Measurements from ENCODE around the gene ADCK1.
"Not testable (repeated sequence)": the region's sequence is repeated elsewhere in the genome, so short reads cannot be mapped to it uniquely, and the experiment has no call there.

Gene ADCK1

DNA sequence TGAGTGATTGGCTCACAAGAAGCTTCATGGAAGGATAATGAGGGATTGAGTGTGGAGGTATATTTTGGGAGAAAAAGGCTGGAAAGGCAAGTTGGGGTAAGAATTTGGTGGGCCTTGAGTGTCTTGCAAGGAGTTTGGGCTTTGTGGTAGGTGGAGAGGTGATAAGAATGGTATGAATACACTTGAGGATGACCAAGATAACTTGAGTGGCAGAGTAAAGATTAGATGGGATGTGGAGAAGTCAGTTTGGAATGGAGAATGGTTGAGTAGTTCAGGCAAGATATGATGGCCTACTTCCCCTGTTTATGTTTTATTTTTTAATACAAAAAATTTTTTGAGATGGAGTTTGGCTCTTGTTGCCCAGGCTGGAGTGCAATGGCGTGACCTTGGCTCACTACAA lies 9.1 kb downstream of the ADCK1 start:
- DNase-seq, result no peak

GRCh38 chr14:77812028-77812427 lies 12.1 kb downstream of the ADCK1 start:
- no peak for DNase-seq

DNA sequence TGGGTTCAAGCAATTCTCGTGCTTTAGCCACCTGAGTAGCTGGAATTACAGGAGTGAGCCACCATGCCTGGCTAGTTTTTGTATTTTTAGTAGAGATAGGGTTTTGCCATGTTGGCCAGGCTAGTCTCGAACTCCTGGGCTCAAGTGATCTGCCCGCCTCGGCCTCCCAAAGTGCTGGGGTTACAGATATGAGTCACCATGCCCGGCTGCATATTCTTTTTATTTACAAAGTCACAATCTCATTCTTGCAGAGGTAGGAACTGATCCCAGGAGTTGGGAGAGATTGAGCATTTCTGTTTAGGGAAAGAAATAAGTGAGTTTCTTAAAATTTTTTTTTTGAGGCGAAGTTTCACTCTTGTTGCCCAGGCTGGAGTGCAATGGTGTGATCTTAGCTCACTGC lies 12.8 kb downstream of the ADCK1 start:
- not testable (repeated sequence) for DNase-seq

DNA sequence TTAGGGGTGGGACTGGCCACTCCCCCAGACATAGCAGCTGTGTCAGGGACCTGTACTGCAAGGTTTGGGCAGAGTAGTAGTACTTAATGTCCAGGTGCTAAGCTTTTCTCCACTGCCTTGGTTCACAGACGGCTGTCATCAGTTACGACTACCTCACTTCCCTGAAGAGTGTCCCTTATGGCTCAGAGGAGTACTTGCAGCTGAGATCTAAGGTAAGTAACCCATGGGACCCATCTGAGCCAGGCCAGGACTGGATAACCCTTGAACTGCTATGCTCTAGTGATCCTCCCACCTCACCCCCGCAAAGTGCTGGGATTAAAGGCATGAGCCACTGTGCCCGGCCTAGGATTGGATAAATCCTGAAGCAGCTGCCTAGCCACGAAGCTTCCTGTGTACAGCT lies 22.4 kb downstream of the ADCK1 start:
- no peak for DNase-seq

- no peak for DNase-seq
Observed at GRCh38 chr14:77822741-77823140, 22.8 kb downstream of the ADCK1 start.

DNA sequence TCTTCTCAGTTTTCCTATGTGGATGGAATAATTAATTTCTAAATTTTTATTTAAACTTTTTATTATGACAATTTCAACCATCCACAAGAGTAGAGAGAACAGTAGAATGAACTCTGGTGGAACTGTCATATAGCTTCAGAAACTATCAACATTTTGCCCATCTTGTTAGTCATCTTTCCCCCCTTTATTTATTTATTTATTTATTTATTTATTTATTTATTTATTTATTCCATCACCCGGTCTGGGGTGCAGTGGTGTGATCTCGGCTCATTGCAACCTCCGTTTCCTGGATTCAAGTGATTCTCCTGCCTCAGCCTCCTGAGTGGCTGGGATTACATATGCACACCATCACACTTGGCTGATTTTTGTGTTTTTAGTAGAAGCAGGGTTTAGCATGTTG lies 23.5 kb downstream of the ADCK1 start:
- DNase-seq, result no peak

DNA sequence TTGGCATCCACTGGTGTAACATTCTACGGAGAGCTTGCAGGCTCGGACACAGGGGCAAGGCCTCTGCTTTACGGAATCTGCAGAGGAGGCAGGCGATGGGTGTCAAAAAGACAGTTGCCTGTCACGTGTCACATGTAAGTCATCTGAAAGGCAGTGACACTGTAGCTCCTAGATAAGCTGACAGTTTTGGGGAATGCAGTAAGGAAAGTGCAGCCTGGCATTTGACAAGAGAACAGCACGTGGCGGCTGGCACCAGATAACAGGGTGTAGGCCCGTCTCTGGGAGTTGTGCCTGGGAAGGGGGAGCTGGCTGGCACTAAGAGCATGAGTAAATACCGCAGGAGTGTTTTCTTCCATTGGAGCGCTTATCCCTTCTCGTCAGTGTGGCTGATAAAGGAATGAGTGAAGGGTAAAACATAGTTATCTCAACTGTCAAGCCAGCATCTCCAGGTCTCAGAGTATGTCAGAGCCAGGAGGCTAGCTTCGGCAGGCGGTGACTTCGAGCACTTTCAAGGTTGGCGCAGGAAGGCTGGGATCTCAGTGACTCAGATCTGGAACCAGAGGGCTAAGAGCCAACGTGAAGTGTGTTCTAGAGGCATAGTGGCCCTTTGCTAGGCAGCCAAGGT lies 26.1 kb downstream of the ADCK1 start:
- DNase-seq, result no peak

- DNase-seq, result no peak
Observed at GRCh38 chr14:77830692-77831091, 30.8 kb downstream of the ADCK1 start.

DNA sequence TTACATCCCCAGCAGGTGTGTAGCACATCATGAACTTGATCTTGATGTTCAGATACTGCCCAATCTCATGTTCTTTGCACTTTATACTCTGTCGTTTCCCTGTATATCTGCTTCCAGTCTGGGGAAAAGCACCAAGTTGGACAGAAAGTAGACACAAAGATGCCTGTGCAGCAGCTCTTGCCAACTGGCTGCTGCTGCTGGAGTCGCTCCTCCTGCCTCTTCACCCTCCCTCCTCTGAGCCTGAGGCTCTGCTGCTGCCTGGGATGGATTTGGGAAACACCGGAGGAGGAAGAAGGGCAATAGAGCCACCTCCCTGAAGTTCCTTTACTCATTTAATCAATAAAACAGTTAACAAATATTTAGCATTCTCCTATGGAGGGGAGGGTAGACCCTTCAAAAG lies 32.4 kb downstream of the ADCK1 start:
- DNase-seq, result no peak

DNA sequence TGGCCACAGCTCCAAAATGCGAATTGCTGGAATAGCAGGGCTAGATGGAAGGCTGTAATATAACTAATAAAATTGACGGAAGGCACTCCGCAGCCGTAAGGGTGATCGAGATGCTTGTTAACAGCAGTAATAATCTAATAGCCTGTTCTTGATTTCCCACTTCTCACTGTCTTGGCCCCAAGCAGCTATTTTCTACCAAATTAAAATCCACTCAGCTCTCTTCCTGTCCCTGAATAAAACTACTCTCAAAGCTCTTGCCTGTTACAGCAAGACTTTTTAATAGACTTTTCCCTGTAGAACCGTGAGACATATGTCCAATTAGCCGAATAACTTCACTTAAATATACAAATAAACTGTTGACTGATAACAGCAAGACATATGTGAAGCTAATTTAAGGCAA lies 38.0 kb downstream of the ADCK1 start:
- DNase-seq, result no peak

- no peak for DNase-seq
Observed at GRCh38 chr14:77838831-77839511, 39.1 kb downstream of the ADCK1 start.

- DNase-seq, result no peak
Observed at GRCh38 chr14:77843195-77843594, 43.3 kb downstream of the ADCK1 start.

GRCh38 chr14:77843651-77844050 lies 43.7 kb downstream of the ADCK1 start:
- DNase-seq, result no peak

DNA sequence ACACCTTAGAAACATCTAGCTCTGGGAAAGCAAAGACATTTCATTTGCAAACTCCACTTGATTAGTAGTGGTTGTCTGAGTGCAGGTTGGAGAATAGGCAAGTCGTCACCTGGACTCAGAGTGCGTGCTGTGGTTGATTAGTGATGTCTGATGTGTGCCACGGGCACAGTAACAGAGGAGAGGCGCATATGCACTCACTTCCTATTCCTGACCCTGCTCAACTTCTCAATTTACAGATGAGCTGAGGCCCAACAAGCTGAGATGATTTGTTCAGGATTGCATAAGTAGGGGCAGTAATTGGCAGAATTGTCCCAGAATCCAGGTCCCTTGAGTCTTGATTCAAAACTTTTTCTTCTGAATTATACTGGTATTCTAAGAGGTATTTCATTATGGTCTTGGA lies 44.9 kb downstream of the ADCK1 start:
- no peak for DNase-seq

DNA sequence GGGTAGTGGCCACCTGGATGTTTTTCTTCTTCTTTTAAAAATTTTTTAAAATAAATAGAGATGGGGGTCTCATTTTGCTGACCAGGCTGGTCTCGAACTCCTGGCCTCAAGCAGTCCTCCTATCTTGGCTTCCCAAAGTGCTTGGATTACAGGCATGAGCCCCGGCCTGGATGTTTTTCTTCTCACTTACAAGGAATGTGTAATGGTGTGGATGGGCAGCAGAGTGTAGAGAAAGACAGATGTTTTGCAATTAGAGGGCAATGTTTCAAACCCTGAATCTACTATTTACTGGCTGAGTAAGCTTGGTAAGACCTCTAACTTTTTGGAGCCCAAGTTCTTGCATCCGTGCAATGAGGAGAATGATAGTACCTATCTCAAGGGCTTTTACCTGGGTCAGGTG lies 48.1 kb downstream of the ADCK1 start:
- no peak for DNase-seq

GRCh38 chr14:77849711-77850110 lies 49.8 kb downstream of the ADCK1 start:
- DNase-seq, result no peak

DNA sequence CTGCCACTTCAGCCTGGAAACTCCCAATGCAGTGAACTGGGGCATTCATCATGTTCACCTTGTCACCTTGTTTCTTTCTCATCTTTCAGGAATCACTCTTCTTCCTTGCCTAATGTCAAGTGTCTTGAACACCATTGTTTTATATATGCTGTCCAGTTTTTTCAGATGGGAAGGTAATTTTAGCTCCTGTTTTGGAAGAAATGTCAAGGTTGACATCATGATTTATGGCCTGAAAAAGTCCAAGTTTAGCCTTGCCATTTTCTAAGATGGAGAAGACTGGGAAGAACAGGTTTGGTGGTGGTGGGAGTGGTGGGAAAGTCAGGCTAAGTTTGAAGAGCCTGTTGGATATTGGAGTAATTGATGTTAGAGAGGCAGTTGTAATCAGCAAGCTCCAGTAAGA lies 54.0 kb downstream of the ADCK1 start:
- no peak for DNase-seq

DNA sequence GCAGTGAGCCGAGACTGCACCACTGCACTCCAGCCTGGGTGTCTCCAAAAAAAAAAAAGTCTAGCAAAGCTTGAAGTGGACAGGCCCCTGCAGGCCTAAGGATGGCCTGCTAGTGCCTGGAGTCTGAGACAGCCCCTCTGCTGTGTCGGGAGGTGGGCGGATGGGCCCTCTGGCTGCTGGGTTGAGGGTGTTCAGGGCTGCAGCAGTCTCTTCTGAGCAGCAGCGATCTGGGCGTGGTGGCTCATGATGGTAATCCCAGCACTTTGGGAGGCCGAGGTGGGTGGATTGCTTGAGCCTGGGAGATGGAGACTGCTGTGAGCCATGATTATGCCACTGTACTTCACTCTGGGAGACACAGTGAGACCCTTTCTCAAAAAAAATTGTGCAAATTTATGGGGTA lies 57.0 kb downstream of the ADCK1 start:
- no peak for DNase-seq

- DNase-seq, result no peak
Observed at GRCh38 chr14:77859934-77860570, 60.1 kb downstream of the ADCK1 start.

GRCh38 chr14:77861201-77861600 lies 61.3 kb downstream of the ADCK1 start:
- no peak for DNase-seq

GRCh38 chr14:77862154-77862786 lies 62.4 kb downstream of the ADCK1 start:
- peak; percentile 20 for DNase-seq

DNA sequence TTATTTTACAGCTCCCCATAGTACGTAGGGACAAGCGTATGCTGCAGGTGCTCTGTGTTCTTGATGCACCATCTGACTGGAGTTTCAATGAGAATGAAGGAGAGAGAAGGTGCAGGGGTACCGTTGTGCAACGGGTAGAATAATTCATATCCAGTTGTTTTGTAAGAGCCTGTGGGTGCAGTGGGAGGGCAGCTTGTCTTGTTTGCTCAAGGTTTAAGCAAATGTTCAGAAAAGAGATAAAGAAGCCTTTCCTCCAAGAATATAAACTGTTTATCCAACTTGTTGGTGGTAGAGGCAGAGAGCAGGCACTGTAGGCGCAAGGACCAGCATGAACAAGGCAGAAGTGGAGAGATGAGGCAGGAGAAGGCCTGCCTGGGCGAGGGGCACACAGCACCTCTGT lies 64.2 kb downstream of the ADCK1 start:
- no peak for DNase-seq

GRCh38 chr14:77864580-77864979 lies 64.7 kb downstream of the ADCK1 start:
- no peak for DNase-seq

DNA sequence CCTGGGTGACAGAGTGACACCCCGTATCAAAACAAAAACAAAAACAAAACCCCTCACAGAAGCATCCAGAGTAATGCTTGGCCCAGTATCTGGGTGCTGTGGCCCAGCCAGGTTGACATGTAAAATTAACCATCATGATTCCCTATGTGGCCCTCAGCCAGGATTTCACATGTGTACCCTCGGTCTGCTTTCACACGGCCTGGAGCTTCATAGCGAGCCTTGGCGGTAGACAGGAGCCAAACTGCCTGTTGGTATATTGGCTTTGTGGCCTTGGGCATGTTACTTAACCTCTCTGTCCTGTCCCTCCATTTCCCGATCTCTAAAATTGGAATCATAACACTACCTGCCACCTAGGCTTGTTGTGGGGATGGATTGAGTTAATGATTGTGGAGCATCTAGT lies 65.5 kb downstream of the ADCK1 start:
- DNase-seq, result no peak
